ENCODE data around the gene AKAP3.

DNA sequence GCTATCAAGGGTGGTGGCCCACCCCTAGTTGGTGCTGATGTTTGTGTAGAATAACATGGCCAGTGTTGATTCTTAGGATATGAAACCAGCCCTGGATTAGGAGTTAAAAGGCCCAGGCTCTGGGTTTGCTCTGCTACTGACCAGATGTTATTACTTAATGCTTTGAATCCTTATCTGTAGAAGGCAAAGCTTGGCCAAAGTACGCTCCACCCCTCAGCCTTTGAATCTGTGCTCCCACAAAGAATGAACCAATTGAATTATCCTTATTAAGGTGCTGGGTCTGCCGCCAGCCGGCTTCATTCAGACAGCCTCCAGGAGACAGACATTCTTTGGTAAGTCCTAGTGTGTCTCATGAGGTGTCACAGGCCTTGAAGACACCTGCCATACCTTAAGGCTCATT lies 41.8 kb downstream of the AKAP3 start:
- TF ChIP-seq HDGF (IDR thresholded peaks at IDR 0.05; ENCODE audit: borderline replicate concordance) (no peak), SUZ12 (IDR thresholded peaks at IDR 0.05) (no peak), BHLHE40 (IDR thresholded peaks at IDR 0.05; ENCODE audit: borderline replicate concordance) (no peak), LEF1 (IDR thresholded peaks at IDR 0.05; ENCODE audit: borderline replicate concordance) (no peak)

Data from HEK293T (cell line).